SK-N-SH (cell line): ENCODE measurements around the gene MAB21L3. TPM values are rescaled to one million over a fixed set of nuclear protein-coding genes. Genes with fewer than 3 reads are reported as not detected.

Experiments
- CTCF ChIA-PET: fragments of 300-600, 350-600 bp; formaldehyde crosslinking; extraction: SDS; loops from one replicate; lab custom pipeline; 2021; lab: Yijun Ruan, JAX
- POLR2A ChIA-PET: fragments of 350-600 bp; sonication (Branson Sonifier 250); formaldehyde crosslinking; extraction: SDS; loops from one replicate; lab custom pipeline; 2020; ENCODE audit warnings: antibody characterized with exemption, inconsistent platforms; lab: Yijun Ruan, JAX
- DNase-seq: peaks from one replicate; pipeline ENCODE4 v3.0.0; 2012
- H2AFZ ChIP-seq: fragments of 200-600 bp; sonication (generic); 2 replicates; pipeline ENCODE4 v1.8.1; 2016; ENCODE audit warnings: antibody characterized with exemption, mild to moderate bottlenecking, low read depth
- H3F3A ChIP-seq: fragments of 200-600 bp; sonication (generic); replicated peaks from 2 replicates; pipeline ENCODE3; 2016; ENCODE audit warnings: antibody characterized with exemption, mild to moderate bottlenecking; ENCODE audit not compliant: insufficient read depth
- H3K27ac ChIP-seq, 2 experiments: fragments of 200-500 bp in 1 of 2; fragments of 200-600 bp in 1 of 2; sonication (Bioruptor generic) in 1 of 2; sonication (generic), shearing (Covaris generic) in 1 of 2; 2 replicates each; pipeline versions ENCODE4 v1.5.1 to v1.6.1; 2014 to 2016; ENCODE audit warnings: low read depth in 2 of 2, inconsistent platforms in 1 of 2, low read length in 1 of 2, mild to moderate bottlenecking in 1 of 2, mixed read lengths in 1 of 2
- H3K27me3 ChIP-seq: fragments of 200-600 bp; sonication (generic), shearing (Covaris generic); 2 replicates; pipeline ENCODE4 v1.6.1; 2016; ENCODE audit warnings: mixed run types; ENCODE audit not compliant: insufficient read depth
- H3K36me3 ChIP-seq, 2 experiments: fragments of 200-500 bp in 1 of 2; fragments of 200-600 bp in 1 of 2; sonication (Bioruptor generic) in 1 of 2; sonication (generic) in 1 of 2; replicated peaks in 1 of 2; 2 replicates each; pipeline versions ENCODE3 to v1.5.1; 2014 to 2016; ENCODE audit warnings: low read length in 1 of 2, mild to moderate bottlenecking in 1 of 2; ENCODE audit not compliant: insufficient read depth in 2 of 2, control insufficient read depth in 1 of 2
- H3K4me1 ChIP-seq, 2 experiments: fragments of 200-500 bp in 1 of 2; fragments of 200-600 bp in 1 of 2; sonication (Bioruptor generic) in 1 of 2; sonication (generic), shearing (Covaris generic) in 1 of 2; 2 replicates each; pipeline versions ENCODE4 v1.5.1 to v1.6.1; 2014 to 2016; ENCODE audit warnings: low read depth in 1 of 2, low read length in 1 of 2, mixed run types in 1 of 2; ENCODE audit not compliant: insufficient read depth in 2 of 2, control insufficient read depth in 1 of 2
- H3K4me2 ChIP-seq: fragments of 200-600 bp; sonication (generic), shearing (Covaris generic); 2 replicates; pipeline ENCODE4 v1.6.1; 2017; ENCODE audit warnings: mixed run types
- H3K4me3 ChIP-seq, 2 experiments: fragments of 200-500 bp in 1 of 2; fragments of 200-600 bp in 1 of 2; sonication (Bioruptor generic) in 1 of 2; sonication (generic), shearing (Covaris generic) in 1 of 2; 2 replicates each; pipeline versions ENCODE4 v1.5.1 to v1.8.1; 2014 to 2016; ENCODE audit warnings: low read depth in 2 of 2, inconsistent platforms in 1 of 2, low read length in 1 of 2, mild to moderate bottlenecking in 1 of 2, mixed read lengths in 1 of 2, moderate library complexity in 1 of 2
- H3K79me2 ChIP-seq: fragments of 200-600 bp; sonication (generic); 2 replicates; pipeline ENCODE4 v1.8.1; 2017; ENCODE audit warnings: mild to moderate bottlenecking; ENCODE audit not compliant: insufficient read depth
- H3K9ac ChIP-seq: fragments of 200-600 bp; sonication (generic); 2 replicates; pipeline ENCODE4 v1.6.1; 2017; ENCODE audit warnings: mixed run types
- H3K9me2 ChIP-seq: fragments of 200-600 bp; sonication (generic); 2 replicates; pipeline ENCODE4 v1.6.1; 2017; ENCODE audit warnings: mixed run types
- H3K9me3 ChIP-seq: fragments of 200-600 bp; sonication (generic); 2 replicates; pipeline ENCODE4 v1.6.1; 2017; ENCODE audit warnings: mixed run types, mild to moderate bottlenecking, moderate library complexity
- H4K20me1 ChIP-seq: fragments of 200-600 bp; sonication (generic); 2 replicates; pipeline ENCODE4 v1.6.1; 2017; ENCODE audit warnings: mild to moderate bottlenecking, mixed run types; ENCODE audit not compliant: insufficient read depth
- CHD2 ChIP-seq: fragments of 150-350 bp; IDR thresholded peaks from 2 replicates; pipeline ENCODE4 v1.6.1; 2018; ENCODE audit warnings: low read length; ENCODE audit not compliant: partially characterized antibody
- ELF1 ChIP-seq: IDR thresholded peaks from 2 replicates; pipeline ENCODE4 v1.4.0; 2012
- EP300 ChIP-seq, 2 experiments: IDR thresholded peaks; 2 replicates each; pipeline versions ENCODE4 v1.4.0 to v1.6.1; 2012; ENCODE audit warnings: borderline replicate concordance in 1 of 2, low read depth in 1 of 2, low read length in 1 of 2
- EZH2phosphoT487 ChIP-seq: fragments of 200-600 bp; sonication (generic); IDR thresholded peaks from 2 replicates; pipeline ENCODE4 v1.6.1; 2017; ENCODE audit warnings: low read depth, mixed run types, mild to moderate bottlenecking, antibody characterized with exemption, moderate library complexity, borderline replicate concordance
- FOSL2 ChIP-seq: IDR thresholded peaks from 2 replicates; pipeline ENCODE4 v1.4.0; 2012; ENCODE audit warnings: low read depth, mild to moderate bottlenecking, moderate library complexity, borderline replicate concordance
- FOXJ3 ChIP-seq: sonication (generic); formaldehyde crosslinking; IDR thresholded peaks from 2 replicates; pipeline ENCODE4 v1.5.1; 2020; ENCODE audit warnings: mild to moderate bottlenecking, missing genetic modification reagents
- FOXM1 ChIP-seq: IDR thresholded peaks from 2 replicates; pipeline ENCODE4 v1.4.0; 2012; ENCODE audit warnings: low read depth, mild to moderate bottlenecking
- GABPA ChIP-seq: IDR thresholded peaks from 2 replicates; pipeline ENCODE4 v1.4.0; 2012; ENCODE audit warnings: low read depth, mild to moderate bottlenecking
- GATA2 ChIP-seq: sonication (generic); formaldehyde crosslinking; IDR thresholded peaks from 2 replicates; pipeline ENCODE4 v1.5.0; 2020; ENCODE audit warnings: mild to moderate bottlenecking, missing genetic modification reagents
- JUND ChIP-seq: IDR thresholded peaks from 2 replicates; pipeline ENCODE4 v1.4.0; 2012
- MXI1 ChIP-seq: IDR thresholded peaks from 2 replicates; pipeline ENCODE4 v1.6.1; 2012; ENCODE audit warnings: mild to moderate bottlenecking, low read depth, low read length, improper control_type of control experiment
- NRF1 ChIP-seq: IDR thresholded peaks from 2 replicates; pipeline ENCODE4 v1.6.1; 2012; ENCODE audit warnings: low read depth, mild to moderate bottlenecking, low read length
- POLR2AphosphoS5 ChIP-seq: IDR thresholded peaks from 2 replicates; pipeline ENCODE4 v1.6.1; 2012; ENCODE audit warnings: low read depth, low read length
- RAD21 ChIP-seq: IDR thresholded peaks from 2 replicates; pipeline ENCODE4 v1.6.1; 2012; ENCODE audit warnings: mild to moderate bottlenecking, low read length
- RCOR1 ChIP-seq: fragments of 150-350 bp; IDR thresholded peaks from 2 replicates; pipeline ENCODE4 v1.6.1; 2017; ENCODE audit warnings: antibody characterized with exemption, low read length
- RFX5 ChIP-seq: IDR thresholded peaks from 2 replicates; pipeline ENCODE4 v1.6.1; 2012; ENCODE audit warnings: mild to moderate bottlenecking, improper control_type of control experiment, low read length
- RXRA ChIP-seq: IDR thresholded peaks from 2 replicates; pipeline ENCODE4 v1.4.0; 2012; ENCODE audit warnings: low read depth, mild to moderate bottlenecking, borderline replicate concordance
- SIN3A ChIP-seq: IDR thresholded peaks from 2 replicates; pipeline ENCODE4 v1.6.1; 2012; ENCODE audit warnings: low read depth, mild to moderate bottlenecking, low read length, moderate library complexity, borderline replicate concordance
- SMC3 ChIP-seq: IDR thresholded peaks from 2 replicates; pipeline ENCODE4 v1.6.1; 2012; ENCODE audit warnings: low read depth, low read length, improper control_type of control experiment
- TCF12 ChIP-seq: IDR thresholded peaks from 2 replicates; pipeline ENCODE4 v1.4.0; 2012
- TEAD4 ChIP-seq: IDR thresholded peaks from 2 replicates; pipeline ENCODE4 v1.4.0; 2012; ENCODE audit warnings: mild to moderate bottlenecking, borderline replicate concordance; ENCODE audit not compliant: insufficient read depth
- WGBS: methylation state at CpG from one replicate; pipeline ENCODE4 v1.1.6; 2017; ENCODE audit warnings: low lambda C conversion rate; 5-methylcytosine and 5-hydroxymethylcytosine counted together
- polyA plus RNA-seq, 3 experiments: library from polyadenylated mRNA; depleted of rRNA; stranded (reverse); fragments of >200 nt; gene quantifications; 2 replicates each; pipeline ENCODE4 v1.2.3, GENCODE V29; 2012
- TF ChIP-seq, protein P1 (sequence below): IDR thresholded peaks from 2 replicates; pipeline ENCODE4 v1.4.0; 2012; ENCODE audit warnings: low read depth, borderline replicate concordance
- TF ChIP-seq, protein P2 (sequence below): fragments of 150-350 bp; IDR thresholded peaks from 2 replicates; pipeline ENCODE4 v1.6.1; 2016; ENCODE audit warnings: mild to moderate bottlenecking, low read depth, low read length
- TF ChIP-seq, protein P3 (sequence below): fragments of 150-350 bp; IDR thresholded peaks from 2 replicates; pipeline ENCODE4 v1.6.1; 2017; ENCODE audit warnings: antibody characterized with exemption, low read length, low read depth, borderline replicate concordance

MAB21L3 gene
- polyA plus RNA-seq, 1 of the 3 experiments (the other 2 are of a cell fraction) = not detected

DNA sequence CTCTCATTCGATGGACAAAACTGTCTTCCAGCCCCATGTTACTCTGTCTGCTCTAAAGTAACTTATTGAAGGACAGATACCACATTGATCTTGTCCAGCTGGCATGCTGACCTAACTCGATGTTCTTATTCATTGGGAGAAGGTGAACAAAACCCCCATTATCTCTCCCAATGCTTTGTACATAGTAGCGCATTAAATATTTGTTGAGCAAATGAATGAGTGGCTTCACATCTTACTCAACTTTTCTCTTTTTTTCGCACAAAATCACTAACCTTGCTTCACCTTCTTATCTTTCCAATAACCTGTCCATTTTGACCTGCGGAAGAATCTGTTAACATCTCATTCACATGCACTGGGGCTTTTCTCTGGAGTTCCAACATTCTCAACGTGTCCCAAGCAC, 18.3 kb downstream of the MAB21L3 start:
- no peak overlapping the region for H3K4me2 ChIP-seq
- no peak overlapping the region for H3K4me3 ChIP-seq
- H3K27ac ChIP-seq = no peak overlapping the region
- no peak overlapping the region for H2AFZ ChIP-seq
- no peak overlapping the region for H3K9ac ChIP-seq
- no peaks in the 10 kb centered on the region for H3K79me2 ChIP-seq
- peaks cover 10% of the 10 kb centered on the region; the same call in 1 of the 2 replicates for H3K27me3 ChIP-seq
- DNase-seq = no peak
- no peaks in the 10 kb centered on the region for H3K36me3 ChIP-seq
- TF ChIP-seq RXRA (no peak), TCF12 (no peak), FOXJ3 (CRISPR knock-in tag) (no peak), CHD2 (no peak), TEAD4 (no peak), NRF1 (no peak), EP300 (IDR thresholded peaks at IDR 0.05; ENCODE audit: borderline replicate concordance in 1 of 2, low read depth in 1 of 2, low read length in 1 of 2) (no peak), ELF1 (no peak), RAD21 (no peak), FOSL2 (no peak), FOXM1 (no peak), JUND (no peak), MXI1 (no peak)
- TF ChIP-seq, protein P1, sequence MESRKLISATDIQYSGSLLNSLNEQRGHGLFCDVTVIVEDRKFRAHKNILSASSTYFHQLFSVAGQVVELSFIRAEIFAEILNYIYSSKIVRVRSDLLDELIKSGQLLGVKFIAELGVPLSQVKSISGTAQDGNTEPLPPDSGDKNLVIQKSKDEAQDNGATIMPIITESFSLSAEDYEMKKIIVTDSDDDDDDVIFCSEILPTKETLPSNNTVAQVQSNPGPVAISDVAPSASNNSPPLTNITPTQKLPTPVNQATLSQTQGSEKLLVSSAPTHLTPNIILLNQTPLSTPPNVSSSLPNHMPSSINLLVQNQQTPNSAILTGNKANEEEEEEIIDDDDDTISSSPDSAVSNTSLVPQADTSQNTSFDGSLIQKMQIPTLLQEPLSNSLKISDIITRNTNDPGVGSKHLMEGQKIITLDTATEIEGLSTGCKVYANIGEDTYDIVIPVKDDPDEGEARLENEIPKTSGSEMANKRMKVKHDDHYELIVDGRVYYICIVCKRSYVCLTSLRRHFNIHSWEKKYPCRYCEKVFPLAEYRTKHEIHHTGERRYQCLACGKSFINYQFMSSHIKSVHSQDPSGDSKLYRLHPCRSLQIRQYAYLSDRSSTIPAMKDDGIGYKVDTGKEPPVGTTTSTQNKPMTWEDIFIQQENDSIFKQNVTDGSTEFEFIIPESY = no peak
- H3F3A ChIP-seq = no peaks in the 10 kb centered on the region
- no peaks in the 10 kb centered on the region for H4K20me1 ChIP-seq
- 43% methylated on average over 6 of the region's 6 CpGs for WGBS
- ChIA-PET POLR2A (no interaction called here), CTCF (interaction anchor here (2.1 to 3.2 kb wide), 3 partner anchors 10 to 370 kb away, joined by 8 to 27 read pairs (median 15); no protein-coding TSS in a partner anchor)
- peaks cover 0 to 5% of the 10 kb centered on the region in 2 experiments; a peak in 2 of 4 replicates for H3K4me1 ChIP-seq
- H3K9me3 ChIP-seq = no peaks in the 10 kb centered on the region
- no peaks in the 10 kb centered on the region for H3K9me2 ChIP-seq

DNA sequence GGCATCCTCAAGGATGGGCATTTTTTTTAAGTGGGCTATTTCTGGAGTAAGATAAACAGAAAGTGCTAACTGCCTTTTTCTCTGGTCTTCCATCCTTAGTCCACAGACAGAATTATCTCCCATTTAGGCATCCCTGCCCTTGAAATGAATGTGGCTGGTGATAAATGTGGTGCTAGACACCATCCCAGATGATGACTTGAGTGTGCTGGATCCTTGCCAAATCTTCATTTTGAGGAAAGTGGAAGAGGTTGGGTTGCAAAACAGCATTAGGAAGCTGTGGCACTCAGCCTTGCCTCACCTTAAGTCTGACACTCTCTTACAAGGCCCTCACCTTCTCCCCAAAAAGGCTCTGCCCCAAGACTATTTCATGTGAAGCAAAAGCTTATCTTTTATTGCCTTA, 19.2 kb downstream of the MAB21L3 start:
- Histone ChIP-seq H3K27me3 (peaks cover 10% of the 10 kb centered on the region; the same call in 1 of the 2 replicates), H3K36me3 (no peaks in the 10 kb centered on the region), H2AFZ (no peak overlapping the region), H3K9ac (no peak overlapping the region), H3K4me1 (peaks cover 0 to 5% of the 10 kb centered on the region in 2 experiments; a peak in 2 of 4 replicates), H3K79me2 (no peaks in the 10 kb centered on the region), H3K4me2 (no peak overlapping the region), H3K27ac (no peak overlapping the region), H3F3A (no peaks in the 10 kb centered on the region), H3K9me2 (no peaks in the 10 kb centered on the region), H3K4me3 (no peak overlapping the region), H3K9me3 (no peaks in the 10 kb centered on the region), H4K20me1 (no peaks in the 10 kb centered on the region)
- TF ChIP-seq SMC3 (no peak), GATA2 (CRISPR knock-in tag) (no peak), ELF1 (no peak), GABPA (no peak), RFX5 (no peak), FOXJ3 (CRISPR knock-in tag) (no peak), POLR2AphosphoS5 (no peak), SIN3A (no peak), EZH2phosphoT487 (no peak), RCOR1 (no peak)
- TF ChIP-seq, protein P2, sequence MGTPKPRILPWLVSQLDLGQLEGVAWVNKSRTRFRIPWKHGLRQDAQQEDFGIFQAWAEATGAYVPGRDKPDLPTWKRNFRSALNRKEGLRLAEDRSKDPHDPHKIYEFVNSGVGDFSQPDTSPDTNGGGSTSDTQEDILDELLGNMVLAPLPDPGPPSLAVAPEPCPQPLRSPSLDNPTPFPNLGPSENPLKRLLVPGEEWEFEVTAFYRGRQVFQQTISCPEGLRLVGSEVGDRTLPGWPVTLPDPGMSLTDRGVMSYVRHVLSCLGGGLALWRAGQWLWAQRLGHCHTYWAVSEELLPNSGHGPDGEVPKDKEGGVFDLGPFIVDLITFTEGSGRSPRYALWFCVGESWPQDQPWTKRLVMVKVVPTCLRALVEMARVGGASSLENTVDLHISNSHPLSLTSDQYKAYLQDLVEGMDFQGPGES = no peak
- TF ChIP-seq, protein P1 = no peak
- TF ChIP-seq, protein P3, sequence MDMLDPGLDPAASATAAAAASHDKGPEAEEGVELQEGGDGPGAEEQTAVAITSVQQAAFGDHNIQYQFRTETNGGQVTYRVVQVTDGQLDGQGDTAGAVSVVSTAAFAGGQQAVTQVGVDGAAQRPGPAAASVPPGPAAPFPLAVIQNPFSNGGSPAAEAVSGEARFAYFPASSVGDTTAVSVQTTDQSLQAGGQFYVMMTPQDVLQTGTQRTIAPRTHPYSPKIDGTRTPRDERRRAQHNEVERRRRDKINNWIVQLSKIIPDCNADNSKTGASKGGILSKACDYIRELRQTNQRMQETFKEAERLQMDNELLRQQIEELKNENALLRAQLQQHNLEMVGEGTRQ = no peak
- no peak for DNase-seq
- CTCF ChIA-PET = interaction anchor here (0.6 to 3.2 kb wide), 4 partner anchors 9 to 369 kb away, joined by 3 to 27 read pairs (median 12); no protein-coding TSS in a partner anchor
- POLR2A ChIA-PET = no interaction called here
